Measurements from ENCODE around the gene RSBN1. TPM values are rescaled to one million over a fixed set of nuclear protein-coding genes. Genes with fewer than 3 reads are reported as not detected.

The RSBN1 gene
- total RNA-seq, 1 donor from 2014 or later: 21.5 TPM

GRCh38 chr1:113849072-113849471, 36.8 kb upstream of the RSBN1 start:
- intact Hi-C loops (cut with micrococcal nuclease): no loop called here
- no peak for DNase-seq (ENCODE audit: low spot score)
- Mint-ChIP-seq H3K27me3 (ENCODE audit: low read depth) (no peaks in the 10 kb centered on the region), H3K9me3 (peaks cover 10% of the 10 kb centered on the region), H3K27ac (no peak overlapping the region), H3K36me3 (ENCODE audit: low read depth) (peaks cover 78% of the 10 kb centered on the region), H3K4me3 (ENCODE audit: low read depth) (no peak overlapping the region), H3K4me1 (ENCODE audit: low read depth) (peaks cover 14% of the 10 kb centered on the region)

- Mint-ChIP-seq H3K36me3 (ENCODE audit: low read depth) (peaks cover 85% of the 10 kb centered on the region), H3K9me3 (peaks cover 10% of the 10 kb centered on the region), H3K4me3 (ENCODE audit: low read depth) (no peak overlapping the region), H3K4me1 (ENCODE audit: low read depth) (peaks cover 11% of the 10 kb centered on the region), H3K27me3 (ENCODE audit: low read depth) (no peaks in the 10 kb centered on the region), H3K27ac (no peak overlapping the region)
- no peak for DNase-seq (ENCODE audit: low spot score)
- intact Hi-C loops (cut with micrococcal nuclease): no loop called here
Measured at GRCh38 chr1:113846391-113847035, 34.2 kb upstream of the RSBN1 start.

GRCh38 chr1:113836534-113836933, 24.3 kb upstream of the RSBN1 start:
- no peak overlapping the region for H3K4me3 Mint-ChIP-seq (ENCODE audit: low read depth)
- no peak overlapping the region for H3K27ac Mint-ChIP-seq
- H3K4me1 Mint-ChIP-seq (ENCODE audit: low read depth): peaks cover 2% of the 10 kb centered on the region
- no peak for DNase-seq (ENCODE audit: low spot score)
- intact Hi-C loops (cut with micrococcal nuclease): loop anchor here (5.0 to 10.0 kb wide), 2 partner anchors 91 to 448 kb away; partner anchors contain the start of gene HIPK1
- no peaks in the 10 kb centered on the region for H3K9me3 Mint-ChIP-seq
- H3K27me3 Mint-ChIP-seq (ENCODE audit: low read depth): no peaks in the 10 kb centered on the region
- H3K36me3 Mint-ChIP-seq (ENCODE audit: low read depth): peaks cover 70% of the 10 kb centered on the region

GRCh38 chr1:113835686-113836290, 23.5 kb upstream of the RSBN1 start:
- Mint-ChIP-seq H3K36me3 (ENCODE audit: low read depth) (peaks cover 69% of the 10 kb centered on the region), H3K27ac (no peak overlapping the region), H3K9me3 (no peaks in the 10 kb centered on the region), H3K4me3 (ENCODE audit: low read depth) (no peak overlapping the region), H3K27me3 (ENCODE audit: low read depth) (no peaks in the 10 kb centered on the region), H3K4me1 (ENCODE audit: low read depth) (peaks cover 5% of the 10 kb centered on the region)
- intact Hi-C loops (cut with micrococcal nuclease): loop anchor here (1.0 to 10.0 kb wide), 3 partner anchors 70 to 449 kb away; partner anchors contain the start of genes DCLRE1B and HIPK1
- DNase-seq (ENCODE audit: low spot score): no peak

- peaks cover 67% of the 10 kb centered on the region for H3K36me3 Mint-ChIP-seq (ENCODE audit: low read depth)
- H3K4me1 Mint-ChIP-seq (ENCODE audit: low read depth): peaks cover 5% of the 10 kb centered on the region
- H3K27me3 Mint-ChIP-seq (ENCODE audit: low read depth): no peaks in the 10 kb centered on the region
- no peak for DNase-seq (ENCODE audit: low spot score)
- H3K9me3 Mint-ChIP-seq: no peaks in the 10 kb centered on the region
- H3K27ac Mint-ChIP-seq: no peak overlapping the region
- H3K4me3 Mint-ChIP-seq (ENCODE audit: low read depth): no peak overlapping the region
- intact Hi-C loops (cut with micrococcal nuclease): loop anchor here (1.0 to 10.0 kb wide), 3 partner anchors 71 to 450 kb away; partner anchors contain the start of genes DCLRE1B and HIPK1
Measured at GRCh38 chr1:113834716-113835115, 22.4 kb upstream of the RSBN1 start.

- Mint-ChIP-seq H3K4me3 (ENCODE audit: low read depth) (no peak overlapping the region), H3K27me3 (ENCODE audit: low read depth) (no peaks in the 10 kb centered on the region), H3K9me3 (no peaks in the 10 kb centered on the region), H3K27ac (no peak overlapping the region), H3K36me3 (ENCODE audit: low read depth) (peaks cover 66% of the 10 kb centered on the region), H3K4me1 (ENCODE audit: low read depth) (peaks cover 3% of the 10 kb centered on the region)
- intact Hi-C loops (cut with micrococcal nuclease): loop anchor here (10.0 kb wide), 1 partner anchor 455 kb away; no protein-coding TSS in a partner anchor
- no peak for DNase-seq (ENCODE audit: low spot score)
Measured at GRCh38 chr1:113830039-113830438, 17.8 kb upstream of the RSBN1 start.

- peaks cover 66% of the 10 kb centered on the region for H3K36me3 Mint-ChIP-seq (ENCODE audit: low read depth)
- no peaks in the 10 kb centered on the region for H3K27me3 Mint-ChIP-seq (ENCODE audit: low read depth)
Measured at GRCh38 chr1:113821916-113822315, 9.6 kb upstream of the RSBN1 start.

GRCh38 chr1:113818578-113818977, 6.3 kb upstream of the RSBN1 start:
- Mint-ChIP-seq H3K9me3 (no peaks in the 10 kb centered on the region), H3K27ac (no peak overlapping the region), H3K4me3 (ENCODE audit: low read depth) (no peak overlapping the region), H3K4me1 (ENCODE audit: low read depth) (peaks cover 1% of the 10 kb centered on the region), H3K36me3 (ENCODE audit: low read depth) (peaks cover 67% of the 10 kb centered on the region), H3K27me3 (ENCODE audit: low read depth) (no peaks in the 10 kb centered on the region)
- intact Hi-C loops (cut with micrococcal nuclease): no loop called here
- DNase-seq (ENCODE audit: low spot score): no peak

More at GRCh38 chr1:113821916-113822315, 9.6 kb upstream of the RSBN1 start:
- DNase-seq (ENCODE audit: low spot score): no peak
- Mint-ChIP-seq H3K9me3 (no peaks in the 10 kb centered on the region), H3K4me3 (ENCODE audit: low read depth) (no peak overlapping the region), H3K27ac (no peak overlapping the region), H3K4me1 (ENCODE audit: low read depth) (peaks cover 1% of the 10 kb centered on the region)
- intact Hi-C loops (cut with micrococcal nuclease): no loop called here

GRCh38 chr1:113813218-113813617, 942 bp upstream of the RSBN1 start:
- Mint-ChIP-seq H3K27me3 (ENCODE audit: low read depth) (no peaks in the 10 kb centered on the region), H3K36me3 (ENCODE audit: low read depth) (peaks cover 46% of the 10 kb centered on the region), H3K4me1 (ENCODE audit: low read depth) (peaks cover 25% of the 10 kb centered on the region), H3K27ac (peak overlapping the region; percentile 95), H3K9me3 (no peaks in the 10 kb centered on the region), H3K4me3 (ENCODE audit: low read depth) (peak overlapping the region; percentile 97)
- no peak for DNase-seq (ENCODE audit: low spot score)
- intact Hi-C loops (cut with micrococcal nuclease): loop anchor here (2.0 kb wide), 1 partner anchor 54 kb away; the partner anchor contains the start of gene PHTF1

- no peak for DNase-seq (ENCODE audit: low spot score)
- no peaks in the 10 kb centered on the region for H3K9me3 Mint-ChIP-seq
- peak overlapping the region; percentile 95 for H3K27ac Mint-ChIP-seq
- peak overlapping the region; percentile 97 for H3K4me3 Mint-ChIP-seq (ENCODE audit: low read depth)
- no peaks in the 10 kb centered on the region for H3K27me3 Mint-ChIP-seq (ENCODE audit: low read depth)
- H3K36me3 Mint-ChIP-seq (ENCODE audit: low read depth): peaks cover 48% of the 10 kb centered on the region
- H3K4me1 Mint-ChIP-seq (ENCODE audit: low read depth): peaks cover 26% of the 10 kb centered on the region
- intact Hi-C loops (cut with micrococcal nuclease): loop anchor here (1.0 to 2.0 kb wide), 7 partner anchors 10 to 945 kb away; partner anchors contain the start of genes CSDE1, DCLRE1B, PHTF1 and PTPN22
Measured at GRCh38 chr1:113812661-113813135, 422 bp upstream of the RSBN1 start.

GRCh38 chr1:113811156-113811887, 954 bp downstream of the RSBN1 start:
- Mint-ChIP-seq H3K36me3 (ENCODE audit: low read depth) (peaks cover 50% of the 10 kb centered on the region), H3K4me1 (ENCODE audit: low read depth) (peaks cover 27% of the 10 kb centered on the region), H3K9me3 (no peaks in the 10 kb centered on the region), H3K4me3 (ENCODE audit: low read depth) (peak overlapping the region; percentile 97), H3K27ac (peak overlapping the region; percentile 95), H3K27me3 (ENCODE audit: low read depth) (no peaks in the 10 kb centered on the region)
- intact Hi-C loops (cut with micrococcal nuclease): no loop called here
- peak; percentile 30 for DNase-seq (ENCODE audit: low spot score)

- H3K27me3 Mint-ChIP-seq (ENCODE audit: low read depth): no peaks in the 10 kb centered on the region
- H3K4me1 Mint-ChIP-seq (ENCODE audit: low read depth): peaks cover 37% of the 10 kb centered on the region
- peak overlapping the region; percentile 97 for H3K4me3 Mint-ChIP-seq (ENCODE audit: low read depth)
- intact Hi-C loops (cut with micrococcal nuclease): loop anchor here (5.0 kb wide), 1 partner anchor 532 kb away; no protein-coding TSS in a partner anchor
- peaks cover 52% of the 10 kb centered on the region for H3K36me3 Mint-ChIP-seq (ENCODE audit: low read depth)
- no peak for DNase-seq (ENCODE audit: low spot score)
- H3K27ac Mint-ChIP-seq: peak overlapping the region; percentile 54
- H3K9me3 Mint-ChIP-seq: no peaks in the 10 kb centered on the region
Measured at GRCh38 chr1:113809670-113810602, 2.3 kb downstream of the RSBN1 start.
